Bone marrow (tissue), 2 donors: ENCODE results near the gene RBMS1.
A peak's percentile ranks its signal among the peaks of the same experiment; 100 is the strongest.

Experiments
- DNase-seq, 2 donors: peaks; one replicate each; lab custom pipeline; 2025; lab: John Stamatoyannopoulos, UW

Gene RBMS1

DNA sequence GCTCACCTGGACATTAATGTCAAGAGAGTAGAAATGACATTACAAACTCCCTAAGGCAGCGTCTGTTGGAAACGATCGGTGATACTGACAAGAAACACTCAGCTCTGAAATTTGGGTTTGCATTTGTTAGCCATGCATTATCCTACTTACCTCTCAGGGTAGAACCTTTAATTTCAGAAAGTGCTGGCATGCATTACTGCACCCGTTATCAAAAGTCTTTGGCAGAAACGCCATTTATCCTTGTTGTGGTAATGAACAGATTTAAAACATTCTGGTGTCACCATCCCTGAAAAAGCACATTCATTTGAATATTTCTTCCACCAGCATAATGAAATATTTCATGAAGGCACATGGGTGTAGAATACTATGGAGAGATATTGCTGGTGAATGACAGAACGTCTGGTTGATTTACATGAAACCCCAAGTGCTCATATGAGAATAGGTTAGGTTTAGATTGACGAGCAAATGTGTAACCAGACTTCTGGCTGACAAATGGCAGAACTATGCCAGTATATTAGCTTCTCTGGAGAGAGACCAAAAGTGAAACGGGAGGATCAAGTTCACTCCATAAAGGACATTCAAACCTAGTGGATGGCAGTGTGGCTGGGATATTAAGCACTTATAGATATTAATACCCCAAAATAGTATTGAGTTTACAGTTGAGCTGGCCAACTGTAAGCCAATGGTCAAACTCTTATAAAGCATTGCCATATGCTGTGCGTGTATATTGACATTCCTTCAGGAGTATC lies 240.0 kb downstream of the RBMS1 start:
- no peak for DNase-seq

- DNase-seq: no peak
Observed at GRCh38 chr2:160252900-160253299, 240.7 kb downstream of the RBMS1 start.

- DNase-seq: peak in 1 of 2 donors; percentile 56
Observed at GRCh38 chr2:160252278-160252887, 241.2 kb downstream of the RBMS1 start.

DNA sequence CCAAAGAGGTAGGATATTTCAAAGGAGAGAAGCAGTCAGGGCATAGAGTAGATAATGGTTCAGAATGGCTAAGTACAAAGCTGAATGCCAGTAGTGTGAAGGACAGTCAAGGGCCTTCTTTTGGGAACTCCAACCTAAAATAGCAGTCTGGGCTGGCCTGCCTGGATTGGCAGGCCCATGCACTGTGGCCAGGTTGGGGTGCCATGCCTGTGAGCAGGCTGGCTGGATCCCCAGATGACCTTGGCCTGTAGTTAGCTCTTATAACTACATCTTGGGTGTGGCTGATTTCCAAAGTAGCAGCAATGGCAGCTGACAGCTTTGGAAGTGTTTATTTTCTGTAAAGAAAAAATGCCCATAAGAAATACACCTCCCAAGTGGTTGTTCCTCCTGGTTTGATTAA lies 242.0 kb downstream of the RBMS1 start:
- DNase-seq: no peak

- no peak for DNase-seq
Observed at GRCh38 chr2:160249876-160250275, 243.7 kb downstream of the RBMS1 start.

DNA sequence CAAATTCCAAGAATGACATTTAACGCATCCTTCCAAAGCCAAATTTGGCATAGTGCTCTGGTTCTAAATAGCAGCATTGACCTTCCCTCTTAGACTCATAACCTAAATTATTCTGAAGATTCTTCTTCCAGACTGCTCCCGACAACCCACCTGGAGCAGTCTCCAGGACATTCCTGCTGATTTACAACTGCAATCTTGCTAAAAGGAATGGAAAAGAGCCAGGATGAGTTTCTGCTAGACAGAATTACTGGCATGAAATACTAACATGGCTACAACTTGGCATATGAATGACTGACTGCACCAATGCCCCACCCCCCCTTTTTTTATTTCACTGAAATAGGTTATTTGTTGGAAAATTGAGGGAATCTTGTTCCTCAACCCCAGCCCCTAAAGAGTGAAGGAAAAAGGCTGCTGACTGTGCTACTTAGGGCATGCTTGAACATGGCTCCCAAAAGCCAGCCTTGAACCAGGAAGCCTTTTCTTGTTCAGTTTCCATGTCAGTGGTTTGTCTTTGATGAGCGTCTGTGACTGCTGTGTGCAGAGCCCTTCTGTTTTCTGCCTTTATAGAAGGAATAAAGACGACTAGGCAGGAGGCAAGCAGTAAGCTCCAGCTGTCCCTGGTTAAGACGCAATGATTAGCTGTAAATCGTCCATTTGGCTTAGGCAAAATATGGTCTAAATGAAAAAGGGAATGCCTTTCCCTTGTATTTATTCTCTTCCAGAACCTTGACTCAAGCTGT lies 246.1 kb downstream of the RBMS1 start:
- DNase-seq: no peak

DNA sequence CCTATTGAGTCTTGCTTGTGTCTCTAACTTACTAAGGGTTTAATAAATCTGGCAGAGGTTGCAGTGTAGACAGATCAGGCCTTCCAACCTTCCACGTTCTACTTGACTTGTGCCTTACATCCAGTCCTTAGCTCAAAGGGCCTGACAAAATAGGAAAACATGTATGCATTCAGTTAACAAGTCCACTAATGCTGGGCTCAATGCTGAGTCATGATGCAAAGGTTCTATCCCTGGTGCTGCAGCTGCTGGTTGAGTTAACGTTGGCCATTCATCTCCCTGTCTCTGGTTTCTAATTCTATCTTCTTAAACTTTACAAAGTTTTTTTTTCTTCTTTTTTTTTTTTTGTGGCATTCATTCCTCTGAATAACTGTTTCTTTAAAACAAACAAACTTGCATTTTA lies 247.3 kb downstream of the RBMS1 start:
- no peak for DNase-seq

GRCh38 chr2:160245614-160246155 lies 247.9 kb downstream of the RBMS1 start:
- DNase-seq: no peak

GRCh38 chr2:160242893-160243564 lies 250.6 kb downstream of the RBMS1 start:
- DNase-seq: no peak

- peak in 1 of 2 donors; percentile 14 for DNase-seq
Observed at GRCh38 chr2:160241251-160242137, 252.1 kb downstream of the RBMS1 start.

GRCh38 chr2:160239436-160239835 lies 254.2 kb downstream of the RBMS1 start:
- no peak for DNase-seq

DNA sequence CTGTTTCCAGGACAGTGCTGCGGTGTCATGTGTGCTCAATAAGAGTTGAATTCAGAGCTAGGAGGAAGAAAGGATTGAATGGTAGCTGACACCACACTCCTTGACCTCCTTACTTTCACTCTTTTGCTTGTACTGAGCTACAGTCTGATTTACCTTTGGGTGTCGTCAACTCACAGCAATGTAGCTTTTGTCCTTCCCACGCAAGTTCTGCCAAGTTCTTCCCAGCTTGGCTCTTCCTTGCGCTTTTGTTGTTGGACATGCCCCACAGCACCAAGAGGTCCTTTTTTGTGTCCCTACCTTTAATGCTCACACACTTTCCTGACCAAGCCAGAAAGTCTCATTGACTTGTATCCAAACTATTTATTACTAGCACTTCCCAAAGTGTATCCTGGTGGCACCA lies 255.2 kb downstream of the RBMS1 start:
- no peak for DNase-seq

DNA sequence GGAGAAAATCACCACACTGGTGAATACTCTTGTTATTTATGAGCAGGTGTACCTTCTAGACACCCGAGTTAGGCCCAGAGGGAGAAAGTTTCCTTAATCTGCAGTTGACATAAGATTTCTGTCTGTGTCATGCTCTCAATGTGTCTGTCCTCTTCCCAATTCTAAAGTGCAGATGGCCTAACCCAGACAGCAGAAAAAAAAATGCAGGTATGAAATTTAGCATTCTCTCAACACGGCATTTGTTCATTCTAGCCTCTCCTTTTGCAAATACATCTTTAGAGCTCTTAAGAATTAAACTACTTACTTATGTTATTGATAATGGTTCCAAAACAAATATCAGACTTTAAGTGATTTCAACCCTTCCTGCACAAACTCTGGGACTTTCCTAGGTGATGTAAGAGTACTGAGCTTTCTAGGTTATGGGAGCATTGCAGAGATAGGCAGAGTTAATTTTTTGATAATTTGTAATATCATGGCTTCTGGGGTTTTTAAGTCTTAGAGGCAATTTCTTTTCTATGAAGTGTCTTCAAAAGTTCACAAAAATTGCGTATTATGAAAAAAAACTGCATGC lies 260.6 kb downstream of the RBMS1 start:
- DNase-seq: no peak

- DNase-seq: no peak
Observed at GRCh38 chr2:160229591-160229990, 264.0 kb downstream of the RBMS1 start.

GRCh38 chr2:160228141-160228917 lies 265.3 kb downstream of the RBMS1 start:
- DNase-seq: no peak

DNA sequence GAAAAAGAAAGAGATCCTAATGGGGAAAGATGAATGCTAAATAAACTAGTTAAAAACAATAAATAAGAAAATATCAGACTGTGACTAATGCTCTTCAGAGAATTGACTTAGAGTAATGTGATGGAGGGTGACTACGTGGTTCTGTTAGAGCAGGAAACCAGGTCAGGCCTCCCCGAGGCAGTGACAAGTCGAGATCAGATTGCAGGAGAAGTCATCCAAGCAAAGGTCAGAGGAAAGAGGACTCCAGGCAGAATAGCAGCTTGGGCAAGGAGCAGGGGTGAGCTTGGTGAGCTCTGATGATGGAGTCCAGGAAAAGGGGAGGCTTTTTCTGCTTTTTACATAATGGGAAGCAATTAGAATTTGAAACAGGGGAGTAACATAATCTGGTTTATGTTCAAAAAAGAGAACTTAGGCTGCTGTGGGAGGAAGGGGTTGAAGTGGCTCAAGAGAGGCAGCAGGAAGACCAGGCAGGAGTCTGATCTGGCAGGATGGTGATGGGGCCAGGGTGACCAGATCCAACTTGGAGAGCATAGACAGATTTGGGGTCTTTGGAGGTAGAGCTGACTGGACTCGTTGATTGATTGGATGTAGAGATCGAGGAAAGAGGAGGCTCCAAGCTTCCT lies 266.2 kb downstream of the RBMS1 start:
- DNase-seq: no peak

DNA sequence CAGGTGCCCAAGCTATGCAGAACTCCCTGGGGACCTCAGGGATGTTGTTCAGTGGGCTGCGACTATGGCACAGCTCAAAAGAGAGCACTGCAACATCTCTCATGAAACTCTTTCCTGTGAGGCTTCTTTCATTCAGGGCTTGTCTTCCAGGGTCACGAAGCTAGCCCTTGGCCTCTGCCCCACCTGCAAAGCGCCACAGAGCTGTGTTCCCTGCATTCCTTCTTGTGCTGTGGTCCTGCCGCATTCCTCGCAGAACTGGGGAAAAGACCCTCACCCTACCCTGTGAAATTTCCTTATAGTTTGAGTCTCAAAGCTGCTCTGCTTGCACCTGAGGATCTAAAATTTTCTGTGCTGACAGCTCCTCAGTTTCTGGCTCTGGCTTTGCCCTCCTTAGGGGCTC lies 267.2 kb downstream of the RBMS1 start:
- no peak for DNase-seq

DNA sequence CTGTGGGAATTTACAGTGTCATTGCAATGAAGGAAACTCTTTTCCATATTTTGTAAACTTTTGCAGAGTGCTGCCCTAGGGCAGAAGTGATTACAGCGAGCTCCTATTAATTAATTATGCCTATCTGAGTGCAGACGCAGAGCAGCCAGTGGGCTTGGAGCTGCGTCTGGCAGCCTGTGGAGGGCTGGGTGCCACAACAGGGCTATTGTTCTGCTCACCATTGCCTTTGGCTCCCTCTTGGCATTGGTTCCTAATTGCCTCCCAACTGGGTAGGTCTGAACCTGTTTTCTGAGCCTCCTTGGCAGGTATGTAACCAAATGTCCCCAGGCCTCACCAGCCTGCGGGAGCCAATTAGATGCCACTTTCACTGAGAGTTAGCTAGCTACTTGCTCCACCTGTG lies 267.9 kb downstream of the RBMS1 start:
- no peak for DNase-seq

DNA sequence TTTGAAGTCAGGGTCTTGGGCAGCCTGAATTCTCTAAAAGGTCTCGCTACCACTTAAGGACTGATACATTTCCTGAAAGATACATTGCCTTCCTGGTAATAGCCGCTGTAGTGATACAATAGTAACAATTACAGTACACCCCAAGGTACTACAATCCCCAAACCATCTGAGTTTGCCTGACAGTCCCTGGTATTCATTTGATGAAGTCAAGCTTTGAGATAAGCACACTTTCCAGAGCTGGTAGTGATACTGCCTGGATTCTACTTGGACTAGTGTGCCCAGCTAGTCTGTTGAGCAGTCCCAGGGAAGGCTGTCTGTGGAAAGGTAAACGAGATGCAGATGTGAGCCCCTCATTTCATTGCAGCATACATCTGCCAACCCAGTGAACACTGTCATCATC lies 269.1 kb downstream of the RBMS1 start:
- no peak for DNase-seq

DNA sequence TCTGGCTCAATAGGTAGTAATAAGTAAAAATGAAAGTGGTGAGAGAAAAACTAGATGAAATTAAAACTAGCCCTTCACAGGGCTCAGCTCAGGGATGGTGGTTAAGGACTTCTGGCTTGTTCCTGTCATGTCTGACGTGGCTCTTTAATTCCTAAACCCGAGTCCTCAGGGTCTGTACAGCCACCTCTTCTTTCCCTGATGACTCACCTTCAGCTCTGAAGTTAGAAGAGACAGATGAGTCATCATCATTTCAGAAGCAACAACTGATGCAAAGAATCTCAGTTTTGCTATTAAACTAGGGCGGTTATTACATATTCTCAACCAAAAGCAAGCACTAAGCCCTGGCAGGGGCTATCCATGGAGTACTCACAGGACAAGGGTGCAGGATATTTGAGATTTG lies 269.5 kb downstream of the RBMS1 start:
- DNase-seq: no peak
